ENCODE measurements around the gene BCL2A1.

The BCL2A1 gene

DNA sequence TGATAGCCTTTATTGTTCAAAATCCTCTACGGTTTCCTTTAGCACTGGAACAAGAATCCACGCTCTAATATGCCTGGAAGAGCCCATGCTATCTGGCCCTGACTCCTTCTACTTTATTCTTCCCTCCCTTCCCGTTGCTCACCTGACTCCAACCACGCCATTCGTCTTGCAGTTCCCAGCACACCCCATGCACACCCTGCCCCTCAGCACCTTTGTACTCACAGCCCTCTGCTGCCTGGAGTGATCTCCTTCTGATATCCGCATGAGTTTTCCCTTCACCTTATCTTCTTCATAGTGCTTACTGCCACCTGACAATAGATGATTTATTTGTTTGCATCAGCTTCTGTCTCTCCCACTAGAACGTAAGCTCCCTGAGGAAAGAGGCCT, 16.6 kb upstream of the BCL2A1 start:
- Histone ChIP-seq H3K4me1 (ENCODE audit: control insufficient read depth in 1 of 2, insufficient read depth in 1 of 2, low read depth in 1 of 2, low read length in 1 of 2) (peaks cover 93 to 95% of the 10 kb centered on the region in 2 experiments), H3K9me3 (no peaks in the 10 kb centered on the region), H3K27me3 (no peaks in the 10 kb centered on the region), H3K36me3 (no peaks in the 10 kb centered on the region), H3K27ac (peak overlapping the region; percentile 90), H3K4me3 (ENCODE audit: low read depth in 1 of 2, low read length in 1 of 2) (no peak overlapping the region)
- TF ChIP-seq, protein P1, sequence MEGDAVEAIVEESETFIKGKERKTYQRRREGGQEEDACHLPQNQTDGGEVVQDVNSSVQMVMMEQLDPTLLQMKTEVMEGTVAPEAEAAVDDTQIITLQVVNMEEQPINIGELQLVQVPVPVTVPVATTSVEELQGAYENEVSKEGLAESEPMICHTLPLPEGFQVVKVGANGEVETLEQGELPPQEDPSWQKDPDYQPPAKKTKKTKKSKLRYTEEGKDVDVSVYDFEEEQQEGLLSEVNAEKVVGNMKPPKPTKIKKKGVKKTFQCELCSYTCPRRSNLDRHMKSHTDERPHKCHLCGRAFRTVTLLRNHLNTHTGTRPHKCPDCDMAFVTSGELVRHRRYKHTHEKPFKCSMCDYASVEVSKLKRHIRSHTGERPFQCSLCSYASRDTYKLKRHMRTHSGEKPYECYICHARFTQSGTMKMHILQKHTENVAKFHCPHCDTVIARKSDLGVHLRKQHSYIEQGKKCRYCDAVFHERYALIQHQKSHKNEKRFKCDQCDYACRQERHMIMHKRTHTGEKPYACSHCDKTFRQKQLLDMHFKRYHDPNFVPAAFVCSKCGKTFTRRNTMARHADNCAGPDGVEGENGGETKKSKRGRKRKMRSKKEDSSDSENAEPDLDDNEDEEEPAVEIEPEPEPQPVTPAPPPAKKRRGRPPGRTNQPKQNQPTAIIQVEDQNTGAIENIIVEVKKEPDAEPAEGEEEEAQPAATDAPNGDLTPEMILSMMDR (IDR thresholded peaks at IDR 0.05) = no peak

DNA sequence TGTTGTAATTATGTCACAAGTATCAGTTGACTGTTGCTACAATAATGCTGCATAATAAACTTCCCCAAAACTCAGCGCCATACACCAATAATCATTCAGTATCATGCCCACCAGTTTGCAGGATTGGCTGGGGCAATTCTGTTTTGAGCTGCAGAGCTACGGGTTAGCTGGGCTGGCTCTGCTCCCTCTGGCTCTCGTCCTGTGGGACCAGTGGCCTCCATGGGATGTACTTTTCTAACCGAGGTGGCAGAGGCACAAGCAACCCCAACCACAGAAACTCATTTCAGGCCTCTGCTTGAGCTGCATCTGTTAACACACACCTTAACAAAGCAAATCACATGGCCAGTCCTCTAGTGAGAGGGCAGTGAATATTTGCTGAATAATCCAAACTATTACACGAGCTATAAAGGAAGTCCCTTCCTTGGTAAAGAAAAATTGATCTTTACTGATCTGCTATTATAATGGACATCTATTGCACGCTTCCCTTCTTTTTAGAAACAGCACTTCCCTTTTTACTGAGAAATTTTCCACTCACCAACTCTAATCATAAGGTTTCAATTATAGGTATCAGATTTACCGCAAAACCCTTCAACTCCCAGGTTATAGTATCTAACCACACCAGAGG, 10.9 kb upstream of the BCL2A1 start:
- H3K27me3 ChIP-seq = no peaks in the 10 kb centered on the region
- H3K9me3 ChIP-seq = no peaks in the 10 kb centered on the region
- TF ChIP-seq, protein P1 (IDR thresholded peaks at IDR 0.05) = no peak
- H3K36me3 ChIP-seq = no peaks in the 10 kb centered on the region
- H3K27ac ChIP-seq = peak overlapping the region; percentile 94
- peaks cover 97 to 98% of the 10 kb centered on the region in 2 experiments for H3K4me1 ChIP-seq (ENCODE audit: control insufficient read depth in 1 of 2, insufficient read depth in 1 of 2, low read depth in 1 of 2, low read length in 1 of 2)
- peak overlapping the region; percentile 9 to 28 for H3K4me3 ChIP-seq (ENCODE audit: low read depth in 1 of 2, low read length in 1 of 2)

DNA sequence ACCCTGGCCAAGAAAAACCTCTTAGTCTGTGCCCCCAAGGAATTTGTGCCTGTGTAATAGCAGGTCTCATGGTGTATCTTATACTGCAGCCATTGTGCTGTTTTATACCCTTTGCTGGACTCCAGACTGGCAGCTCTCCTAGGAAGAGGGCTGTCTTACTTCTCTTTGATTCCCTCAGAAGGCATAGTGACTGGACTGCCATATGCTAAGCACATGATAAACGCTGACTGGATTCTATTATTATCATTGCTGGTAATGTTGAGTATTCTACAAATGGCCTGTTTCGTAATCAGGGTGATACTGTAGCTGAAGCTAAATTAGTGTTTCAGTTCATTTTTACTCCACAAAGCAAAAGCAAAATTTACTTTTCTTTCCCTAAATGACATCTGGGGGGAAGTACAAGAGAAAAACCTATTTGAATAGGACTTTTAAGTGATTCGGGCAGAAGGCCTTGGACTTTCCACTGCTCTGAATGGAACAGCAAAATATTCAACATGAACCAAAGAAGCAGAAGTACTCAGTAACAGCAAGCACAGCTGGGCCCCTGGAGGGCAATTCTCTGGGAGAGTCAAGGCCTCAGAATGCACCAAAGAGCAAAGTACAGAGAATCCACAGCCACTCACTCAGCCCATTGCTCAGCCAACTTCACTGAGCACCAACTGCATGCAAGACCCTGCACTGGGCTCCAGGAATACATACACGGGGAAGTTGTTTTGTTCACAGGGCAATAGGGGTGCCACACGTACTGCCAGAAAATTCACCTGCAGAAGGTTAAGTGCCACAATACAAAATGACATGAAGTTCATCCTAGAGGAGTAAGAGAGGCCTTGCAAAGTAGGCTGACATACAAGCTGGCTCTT, 7.9 kb upstream of the BCL2A1 start:
- Histone ChIP-seq H3K4me3 (ENCODE audit: low read depth in 1 of 2, low read length in 1 of 2) (peak overlapping the region; percentile 3 to 4), H3K9me3 (no peaks in the 10 kb centered on the region), H3K27ac (peak overlapping the region; percentile 94), H3K4me1 (ENCODE audit: control insufficient read depth in 1 of 2, insufficient read depth in 1 of 2, low read depth in 1 of 2, low read length in 1 of 2) (peaks cover 96 to 97% of the 10 kb centered on the region in 2 experiments), H3K36me3 (no peaks in the 10 kb centered on the region), H3K27me3 (no peaks in the 10 kb centered on the region)
- TF ChIP-seq, protein P1 (IDR thresholded peaks at IDR 0.05) = no peak

DNA sequence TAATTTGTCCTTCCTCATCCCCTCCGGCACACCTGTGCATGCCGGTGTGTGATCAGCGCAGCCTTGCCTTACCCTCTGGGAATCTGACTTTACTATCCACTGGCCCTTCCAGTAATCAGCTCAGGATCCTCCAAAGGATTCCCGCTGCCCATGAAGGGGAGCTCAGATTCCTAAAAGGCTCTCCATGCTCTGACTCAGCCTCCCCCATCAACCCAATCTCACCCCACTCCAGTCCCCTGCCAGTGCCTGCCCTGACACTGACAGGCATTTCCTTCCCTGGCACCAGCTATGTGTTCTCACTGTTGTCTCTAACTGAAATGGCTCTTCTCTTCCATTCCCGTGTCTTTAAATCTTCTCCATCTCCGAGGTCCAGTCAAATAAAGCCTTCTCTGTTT, 7.3 kb upstream of the BCL2A1 start:
- peaks cover 96 to 97% of the 10 kb centered on the region in 2 experiments for H3K4me1 ChIP-seq (ENCODE audit: control insufficient read depth in 1 of 2, insufficient read depth in 1 of 2, low read depth in 1 of 2, low read length in 1 of 2)
- H3K36me3 ChIP-seq = no peaks in the 10 kb centered on the region
- H3K27ac ChIP-seq = peak overlapping the region; percentile 94
- no peaks in the 10 kb centered on the region for H3K27me3 ChIP-seq
- H3K9me3 ChIP-seq = no peaks in the 10 kb centered on the region
- H3K4me3 ChIP-seq (ENCODE audit: low read depth in 1 of 2, low read length in 1 of 2) = peak overlapping the region in 1 of 2 experiments; percentile 40
- TF ChIP-seq, protein P1 (IDR thresholded peaks at IDR 0.05) = no peak

DNA sequence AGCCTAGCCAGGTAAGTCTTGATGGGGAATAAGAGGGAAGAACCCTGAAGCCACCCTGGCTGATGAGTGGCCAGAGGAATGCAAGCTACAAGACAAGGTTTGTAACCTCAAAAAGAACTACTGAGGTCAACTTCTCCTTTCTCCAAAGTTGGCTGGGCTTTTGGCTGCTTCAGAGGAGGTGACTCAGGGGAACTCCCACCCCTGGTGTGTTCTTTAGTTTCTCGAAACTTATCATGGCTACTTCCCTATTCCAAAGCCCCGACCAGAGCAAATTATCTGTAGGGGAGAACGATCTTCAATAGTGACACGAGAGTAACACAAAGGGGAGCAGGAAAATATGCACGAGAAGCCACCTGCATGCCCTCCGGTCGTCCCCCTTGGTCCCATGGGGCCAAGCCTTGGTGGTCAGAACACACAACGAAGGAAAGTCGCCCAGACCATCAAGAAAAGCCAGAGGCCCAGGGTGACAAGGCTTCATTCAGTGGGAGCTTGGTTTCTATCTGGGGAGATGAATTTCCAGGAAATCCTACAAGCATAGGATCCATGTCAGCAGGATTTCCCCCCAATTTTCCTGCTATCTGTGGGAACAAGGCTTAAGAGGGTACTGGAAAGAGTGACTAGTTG, 6.5 kb upstream of the BCL2A1 start:
- Histone ChIP-seq H3K27me3 (no peaks in the 10 kb centered on the region), H3K9me3 (no peaks in the 10 kb centered on the region), H3K36me3 (no peaks in the 10 kb centered on the region), H3K4me1 (ENCODE audit: control insufficient read depth in 1 of 2, insufficient read depth in 1 of 2, low read depth in 1 of 2, low read length in 1 of 2) (peaks cover 96 to 97% of the 10 kb centered on the region in 2 experiments), H3K4me3 (ENCODE audit: low read depth in 1 of 2, low read length in 1 of 2) (peak overlapping the region; percentile 29 to 40), H3K27ac (peak overlapping the region; percentile 94)
- TF ChIP-seq, protein P1 (IDR thresholded peaks at IDR 0.05) = peak; percentile 33
